Type B pancreatic cell (in vitro differentiated cells): ENCODE measurements around the gene SH2D1B. TPM values are rescaled to one million over a fixed set of nuclear protein-coding genes. Genes with fewer than 3 reads are reported as not detected.
"Not testable (repeated sequence)": the region's sequence is repeated elsewhere in the genome, so short reads cannot be mapped to it uniquely, and the experiment has no call there.

ENCODE experiments used
- DNase-seq: peaks from one replicate; pipeline ENCODE4 v3.0.0; 2021; ENCODE audit warnings: mixed read lengths; ENCODE audit not compliant: unreplicated experiment; ENCODE audit errors: extremely low spot score
- H3K27ac Mint-ChIP-seq: 2 replicates; pipeline ENCODE4 v1.8.0; 2021; ENCODE audit warnings: mild to moderate bottlenecking, mixed read lengths
- H3K27me3 Mint-ChIP-seq: 2 replicates; pipeline ENCODE4 v1.8.0; 2021; ENCODE audit warnings: mixed read lengths
- H3K36me3 Mint-ChIP-seq: 2 replicates; pipeline ENCODE4 v1.8.0; 2021; ENCODE audit warnings: mixed read lengths
- H3K4me1 Mint-ChIP-seq: one replicate; pipeline ENCODE4 v1.8.0; 2021; ENCODE audit warnings: mixed read lengths; ENCODE audit not compliant: unreplicated experiment
- H3K4me3 Mint-ChIP-seq: 2 replicates; pipeline ENCODE4 v1.8.0; 2021; ENCODE audit warnings: mild to moderate bottlenecking, mixed read lengths
- H3K9me3 Mint-ChIP-seq: 2 replicates; pipeline ENCODE4 v1.8.0; 2021; ENCODE audit warnings: mixed read lengths
- total RNA-seq: library from RNA; stranded (reverse); gene quantifications from 2 replicates; pipeline ENCODE4 v1.2.1, GENCODE V29; 2021; ENCODE audit warnings: low replicate concordance
- TF ChIP-seq, protein P1 (sequence below): fragments of 200-600 bp; sonication (generic); conservative IDR thresholded peaks from 2 replicates; pipeline ENCODE4 v1.5.0; 2021; ENCODE audit warnings: antibody characterized with exemption, mild to moderate bottlenecking

SH2D1B gene
- total RNA-seq, 1 donor from 2014 or later: not detected

DNA sequence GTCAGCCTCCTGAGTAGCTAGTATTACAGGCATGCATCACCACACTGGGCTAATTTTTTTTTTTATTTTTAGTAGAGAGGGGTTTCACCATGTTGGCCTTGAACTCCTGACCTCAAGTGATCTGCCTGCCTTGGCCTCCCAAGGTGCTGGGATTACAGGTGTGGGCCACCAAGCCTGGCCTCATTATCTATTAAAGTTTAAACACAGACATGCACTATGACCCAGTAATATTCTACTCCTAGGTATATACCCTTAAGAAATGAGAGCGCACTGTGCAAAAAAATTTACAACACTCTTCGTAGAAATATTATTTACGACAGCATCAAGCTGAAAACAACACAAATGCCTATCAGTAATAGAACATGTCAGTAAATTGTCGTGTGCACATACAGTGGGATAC lies 18.6 kb upstream of the SH2D1B start:
- Mint-ChIP-seq H3K36me3 (no peaks in the 10 kb centered on the region), H3K4me1 (no peaks in the 10 kb centered on the region)

DNA sequence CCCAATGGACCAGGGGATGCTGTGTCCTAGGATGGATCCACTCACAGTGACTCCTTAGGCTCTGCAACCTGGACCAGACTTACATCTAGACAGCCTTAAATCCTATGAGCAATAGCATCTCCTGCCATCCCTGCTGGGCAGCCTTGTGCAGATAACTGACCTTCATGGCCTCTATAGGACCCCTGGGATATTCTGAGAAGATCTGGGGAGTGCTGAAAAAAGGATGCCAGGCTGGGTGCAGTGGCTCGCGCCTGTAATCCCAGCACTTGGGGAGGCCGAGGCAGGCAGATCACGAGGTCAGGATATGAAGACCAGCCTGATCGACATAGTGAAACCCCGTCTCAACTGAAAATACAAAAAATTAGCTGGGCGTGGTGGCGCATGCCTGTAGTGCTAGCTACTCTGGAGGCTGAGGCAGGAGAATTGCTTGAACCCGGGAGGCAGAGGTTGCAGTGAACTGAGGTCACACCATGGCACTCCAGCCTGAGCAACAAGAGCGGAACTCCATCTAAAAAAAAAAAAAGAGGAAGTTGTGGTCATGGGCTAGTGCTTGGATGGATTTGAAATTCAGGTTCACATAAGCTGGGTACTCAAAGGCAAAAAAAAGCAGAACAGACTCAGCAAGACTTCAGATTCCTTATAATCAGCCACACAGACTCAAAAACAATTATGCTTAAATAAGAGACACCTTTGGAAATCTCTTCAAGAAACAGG lies 10.9 kb upstream of the SH2D1B start:
- Mint-ChIP-seq H3K27ac (no peak overlapping the region), H3K4me1 (no peaks in the 10 kb centered on the region), H3K36me3 (no peaks in the 10 kb centered on the region), H3K27me3 (no peaks in the 10 kb centered on the region), H3K4me3 (no peak overlapping the region), H3K9me3 (no peaks in the 10 kb centered on the region)
- DNase-seq: no peak
- TF ChIP-seq, protein P1, sequence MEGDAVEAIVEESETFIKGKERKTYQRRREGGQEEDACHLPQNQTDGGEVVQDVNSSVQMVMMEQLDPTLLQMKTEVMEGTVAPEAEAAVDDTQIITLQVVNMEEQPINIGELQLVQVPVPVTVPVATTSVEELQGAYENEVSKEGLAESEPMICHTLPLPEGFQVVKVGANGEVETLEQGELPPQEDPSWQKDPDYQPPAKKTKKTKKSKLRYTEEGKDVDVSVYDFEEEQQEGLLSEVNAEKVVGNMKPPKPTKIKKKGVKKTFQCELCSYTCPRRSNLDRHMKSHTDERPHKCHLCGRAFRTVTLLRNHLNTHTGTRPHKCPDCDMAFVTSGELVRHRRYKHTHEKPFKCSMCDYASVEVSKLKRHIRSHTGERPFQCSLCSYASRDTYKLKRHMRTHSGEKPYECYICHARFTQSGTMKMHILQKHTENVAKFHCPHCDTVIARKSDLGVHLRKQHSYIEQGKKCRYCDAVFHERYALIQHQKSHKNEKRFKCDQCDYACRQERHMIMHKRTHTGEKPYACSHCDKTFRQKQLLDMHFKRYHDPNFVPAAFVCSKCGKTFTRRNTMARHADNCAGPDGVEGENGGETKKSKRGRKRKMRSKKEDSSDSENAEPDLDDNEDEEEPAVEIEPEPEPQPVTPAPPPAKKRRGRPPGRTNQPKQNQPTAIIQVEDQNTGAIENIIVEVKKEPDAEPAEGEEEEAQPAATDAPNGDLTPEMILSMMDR: no peak

More for the DNA sequence above, 18.6 kb upstream of the SH2D1B start:
- no peak overlapping the region for H3K27ac Mint-ChIP-seq
- no peaks in the 10 kb centered on the region for H3K9me3 Mint-ChIP-seq
- TF ChIP-seq, protein P1: no peak
- no peak overlapping the region for H3K4me3 Mint-ChIP-seq
- DNase-seq: no peak
- no peaks in the 10 kb centered on the region for H3K27me3 Mint-ChIP-seq

DNA sequence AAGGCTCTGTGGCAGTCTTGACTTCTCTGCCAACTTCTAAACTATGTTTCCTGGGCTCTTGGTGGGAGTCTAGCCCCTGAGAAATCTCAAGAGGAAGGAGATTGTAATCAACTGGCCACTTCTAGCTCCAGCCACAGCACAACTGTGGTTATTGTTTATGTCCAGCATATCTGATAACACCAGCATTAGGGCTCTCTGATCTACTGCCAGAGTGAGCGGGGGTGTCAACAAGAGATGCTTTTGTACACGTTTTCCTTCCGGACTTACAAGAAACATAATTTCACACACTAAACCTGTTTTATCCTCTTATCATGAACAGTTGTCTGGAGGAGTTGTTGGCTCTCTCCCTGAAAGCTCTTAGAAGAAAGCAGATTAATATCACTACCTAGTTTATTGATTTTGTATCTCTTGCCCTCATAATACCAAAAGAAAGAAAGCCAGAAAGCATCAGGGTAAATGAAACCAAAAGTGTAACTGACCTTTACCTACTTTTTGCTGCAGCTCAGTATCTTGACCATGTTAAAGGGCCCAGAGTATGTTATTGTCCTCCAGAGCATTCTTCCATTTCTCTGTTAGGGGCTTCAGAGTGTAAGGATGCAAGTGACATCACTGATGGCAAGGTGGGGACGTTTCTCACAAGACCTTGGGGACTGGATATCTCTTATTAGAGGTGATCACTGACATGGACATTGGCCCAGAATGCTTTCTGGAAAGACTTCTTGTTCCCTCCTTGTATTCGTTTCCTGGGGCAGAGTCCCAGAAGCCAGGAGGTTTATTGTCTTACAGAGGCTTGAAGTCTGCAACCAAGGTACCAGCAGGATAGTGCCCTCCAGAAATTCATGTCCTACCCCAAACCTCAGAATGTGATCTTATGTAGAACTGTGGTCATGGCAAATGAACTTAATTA lies 9.6 kb upstream of the SH2D1B start:
- TF ChIP-seq, protein P1: no peak
- Mint-ChIP-seq H3K27ac (no peak overlapping the region), H3K4me1 (no peaks in the 10 kb centered on the region), H3K4me3 (no peak overlapping the region), H3K36me3 (no peaks in the 10 kb centered on the region), H3K27me3 (no peaks in the 10 kb centered on the region), H3K9me3 (no peaks in the 10 kb centered on the region)
- DNase-seq: no peak

DNA sequence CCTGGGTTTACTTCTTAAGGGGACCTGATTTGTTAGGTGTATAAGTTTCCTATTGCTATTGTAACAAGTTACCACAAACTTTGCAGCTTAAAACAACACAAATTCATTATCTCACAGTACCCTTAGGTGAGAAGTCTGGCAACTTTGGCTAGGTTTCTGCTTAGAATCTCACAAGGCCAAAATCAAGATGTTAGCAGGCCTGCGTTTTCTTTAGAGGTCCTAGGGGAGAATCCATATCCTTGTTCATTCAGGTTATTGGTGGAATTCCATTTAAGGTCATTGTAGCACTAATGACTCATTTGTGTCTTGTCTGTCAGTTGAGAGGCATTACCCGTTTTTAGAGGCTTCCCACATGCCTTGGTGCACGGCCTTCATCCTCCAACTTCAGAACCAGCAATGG lies 8.2 kb upstream of the SH2D1B start:
- DNase-seq: no peak
- Mint-ChIP-seq H3K4me1 (no peaks in the 10 kb centered on the region), H3K36me3 (no peaks in the 10 kb centered on the region), H3K27me3 (no peaks in the 10 kb centered on the region), H3K4me3 (no peak overlapping the region), H3K27ac (no peak overlapping the region), H3K9me3 (peaks cover 10% of the 10 kb centered on the region)
- TF ChIP-seq, protein P1: no peak

DNA sequence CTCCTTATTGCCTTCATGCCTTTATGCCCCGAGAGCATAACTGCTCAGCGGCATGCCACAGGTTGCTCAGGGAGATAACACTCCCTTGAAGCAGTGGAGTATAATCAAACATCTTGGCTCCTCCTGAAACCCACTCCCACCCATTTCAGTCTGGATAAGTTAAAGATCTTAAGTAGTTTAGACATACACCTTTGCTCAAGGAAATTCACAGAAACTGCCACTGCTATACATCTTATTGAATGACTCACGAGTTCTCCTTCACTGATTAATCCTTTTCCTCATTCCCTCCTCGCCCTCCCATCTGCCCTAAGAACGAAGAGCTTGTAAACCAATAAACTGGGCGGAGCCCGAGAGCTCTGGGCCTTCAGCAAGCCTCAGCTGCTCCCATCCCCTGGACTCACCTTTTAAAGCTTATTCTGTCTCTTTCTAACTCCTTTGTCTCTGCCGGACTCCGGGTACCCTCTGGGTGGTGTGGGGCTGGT lies 7.6 kb upstream of the SH2D1B start:
- H3K27ac Mint-ChIP-seq: peak overlapping the region; percentile 89
- peak overlapping the region; percentile 0 for H3K4me3 Mint-ChIP-seq
- not testable (repeated sequence) for H3K4me1 Mint-ChIP-seq, H3K36me3 Mint-ChIP-seq, H3K27me3 Mint-ChIP-seq, DNase-seq
- peaks cover 10% of the 10 kb centered on the region for H3K9me3 Mint-ChIP-seq

DNA sequence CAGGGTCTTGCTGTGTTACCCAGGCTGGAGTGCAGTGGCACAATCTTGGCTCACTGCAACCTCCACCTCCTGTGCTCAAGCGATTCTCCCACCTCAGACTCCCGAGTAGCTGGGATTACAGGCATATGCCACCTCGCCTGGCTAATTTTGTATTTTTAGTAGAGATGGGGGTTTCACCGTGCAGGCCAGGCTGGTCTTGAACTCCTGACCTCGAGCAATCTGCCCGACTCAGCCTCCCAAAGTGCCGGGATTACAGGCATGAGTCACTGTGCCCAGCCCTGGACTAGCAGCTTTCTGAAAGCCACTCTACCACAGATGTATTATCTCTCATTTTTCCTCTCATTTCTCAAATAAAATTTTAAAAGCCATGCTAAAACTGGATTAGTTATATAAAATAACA lies 6.6 kb upstream of the SH2D1B start:
- not testable (repeated sequence) for H3K4me1 Mint-ChIP-seq, H3K27ac Mint-ChIP-seq, DNase-seq, H3K36me3 Mint-ChIP-seq, H3K27me3 Mint-ChIP-seq, H3K4me3 Mint-ChIP-seq
- peaks cover 10% of the 10 kb centered on the region for H3K9me3 Mint-ChIP-seq
